ENCODE data around the gene ACOX1.

DNA sequence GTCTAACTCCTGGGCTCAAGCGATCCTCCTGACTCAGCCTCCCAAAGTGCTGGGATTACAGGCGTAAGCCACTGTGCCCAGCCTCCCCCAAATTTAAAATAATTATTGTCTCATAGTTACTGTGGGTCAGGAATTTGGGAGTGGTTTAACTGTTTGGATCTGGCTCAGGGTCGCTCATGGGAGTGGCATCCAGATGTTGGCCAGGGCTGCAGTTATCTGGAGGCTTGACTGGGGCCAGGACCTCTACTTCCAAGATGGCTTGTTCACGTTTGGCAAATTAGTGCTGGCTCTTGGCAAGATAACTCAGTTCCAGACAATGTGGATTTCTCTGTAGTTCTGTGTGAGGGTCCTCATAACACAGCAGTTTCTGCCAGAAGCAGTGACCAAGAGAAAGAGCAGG lies 8.1 kb upstream of the ACOX1 start:
- TF ChIP-seq, protein P1, sequence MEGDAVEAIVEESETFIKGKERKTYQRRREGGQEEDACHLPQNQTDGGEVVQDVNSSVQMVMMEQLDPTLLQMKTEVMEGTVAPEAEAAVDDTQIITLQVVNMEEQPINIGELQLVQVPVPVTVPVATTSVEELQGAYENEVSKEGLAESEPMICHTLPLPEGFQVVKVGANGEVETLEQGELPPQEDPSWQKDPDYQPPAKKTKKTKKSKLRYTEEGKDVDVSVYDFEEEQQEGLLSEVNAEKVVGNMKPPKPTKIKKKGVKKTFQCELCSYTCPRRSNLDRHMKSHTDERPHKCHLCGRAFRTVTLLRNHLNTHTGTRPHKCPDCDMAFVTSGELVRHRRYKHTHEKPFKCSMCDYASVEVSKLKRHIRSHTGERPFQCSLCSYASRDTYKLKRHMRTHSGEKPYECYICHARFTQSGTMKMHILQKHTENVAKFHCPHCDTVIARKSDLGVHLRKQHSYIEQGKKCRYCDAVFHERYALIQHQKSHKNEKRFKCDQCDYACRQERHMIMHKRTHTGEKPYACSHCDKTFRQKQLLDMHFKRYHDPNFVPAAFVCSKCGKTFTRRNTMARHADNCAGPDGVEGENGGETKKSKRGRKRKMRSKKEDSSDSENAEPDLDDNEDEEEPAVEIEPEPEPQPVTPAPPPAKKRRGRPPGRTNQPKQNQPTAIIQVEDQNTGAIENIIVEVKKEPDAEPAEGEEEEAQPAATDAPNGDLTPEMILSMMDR (IDR thresholded peaks at IDR 0.05), result no peak
- TF ChIP-seq POLR2A (IDR thresholded peaks at IDR 0.05) (no peak), EP300 (IDR thresholded peaks at IDR 0.05) (no peak)
